GM12865 (cell line): ENCODE results near the gene CA5B.

ENCODE experiments used
- DNase-seq: peaks from one replicate; pipeline ENCODE4 v3.0.0; 2010; ENCODE audit warnings: low read depth
- H3K4me3 ChIP-seq: 2 replicates; pipeline ENCODE4 v1.5.1; 2011; ENCODE audit warnings: mild to moderate bottlenecking, low read depth, low read length, control low read depth
- TF ChIP-seq, protein P1 (sequence below): IDR thresholded peaks from 2 replicates; pipeline ENCODE4 v1.5.1; 2011; ENCODE audit warnings: low read length, control low read depth, low read depth, inconsistent platforms; ENCODE audit not compliant: insufficient read depth; ENCODE audit errors: missing control alignments

Gene CA5B

DNA sequence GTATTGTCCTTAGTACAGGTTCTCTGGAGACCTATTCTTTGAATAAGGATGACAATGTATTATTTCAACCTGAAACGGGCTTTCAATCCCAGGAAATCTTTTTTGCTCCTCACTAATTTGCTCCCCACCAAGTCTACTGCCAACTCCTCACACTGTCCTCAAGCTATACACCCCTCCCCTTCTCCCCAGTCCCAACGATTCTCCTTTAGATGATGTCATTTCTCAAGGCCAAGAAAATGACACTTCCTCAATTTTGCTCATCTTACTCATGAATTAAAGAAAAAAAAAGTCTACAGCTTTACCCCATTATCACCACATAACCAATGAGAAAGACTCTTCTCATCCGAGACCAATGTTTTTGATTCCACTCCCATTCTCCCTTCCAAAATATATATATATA, 96.0 kb downstream of the CA5B start:
- TF ChIP-seq, protein P1, sequence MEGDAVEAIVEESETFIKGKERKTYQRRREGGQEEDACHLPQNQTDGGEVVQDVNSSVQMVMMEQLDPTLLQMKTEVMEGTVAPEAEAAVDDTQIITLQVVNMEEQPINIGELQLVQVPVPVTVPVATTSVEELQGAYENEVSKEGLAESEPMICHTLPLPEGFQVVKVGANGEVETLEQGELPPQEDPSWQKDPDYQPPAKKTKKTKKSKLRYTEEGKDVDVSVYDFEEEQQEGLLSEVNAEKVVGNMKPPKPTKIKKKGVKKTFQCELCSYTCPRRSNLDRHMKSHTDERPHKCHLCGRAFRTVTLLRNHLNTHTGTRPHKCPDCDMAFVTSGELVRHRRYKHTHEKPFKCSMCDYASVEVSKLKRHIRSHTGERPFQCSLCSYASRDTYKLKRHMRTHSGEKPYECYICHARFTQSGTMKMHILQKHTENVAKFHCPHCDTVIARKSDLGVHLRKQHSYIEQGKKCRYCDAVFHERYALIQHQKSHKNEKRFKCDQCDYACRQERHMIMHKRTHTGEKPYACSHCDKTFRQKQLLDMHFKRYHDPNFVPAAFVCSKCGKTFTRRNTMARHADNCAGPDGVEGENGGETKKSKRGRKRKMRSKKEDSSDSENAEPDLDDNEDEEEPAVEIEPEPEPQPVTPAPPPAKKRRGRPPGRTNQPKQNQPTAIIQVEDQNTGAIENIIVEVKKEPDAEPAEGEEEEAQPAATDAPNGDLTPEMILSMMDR = no peak
- no peak for DNase-seq
- H3K4me3 ChIP-seq = no peak overlapping the region

DNA sequence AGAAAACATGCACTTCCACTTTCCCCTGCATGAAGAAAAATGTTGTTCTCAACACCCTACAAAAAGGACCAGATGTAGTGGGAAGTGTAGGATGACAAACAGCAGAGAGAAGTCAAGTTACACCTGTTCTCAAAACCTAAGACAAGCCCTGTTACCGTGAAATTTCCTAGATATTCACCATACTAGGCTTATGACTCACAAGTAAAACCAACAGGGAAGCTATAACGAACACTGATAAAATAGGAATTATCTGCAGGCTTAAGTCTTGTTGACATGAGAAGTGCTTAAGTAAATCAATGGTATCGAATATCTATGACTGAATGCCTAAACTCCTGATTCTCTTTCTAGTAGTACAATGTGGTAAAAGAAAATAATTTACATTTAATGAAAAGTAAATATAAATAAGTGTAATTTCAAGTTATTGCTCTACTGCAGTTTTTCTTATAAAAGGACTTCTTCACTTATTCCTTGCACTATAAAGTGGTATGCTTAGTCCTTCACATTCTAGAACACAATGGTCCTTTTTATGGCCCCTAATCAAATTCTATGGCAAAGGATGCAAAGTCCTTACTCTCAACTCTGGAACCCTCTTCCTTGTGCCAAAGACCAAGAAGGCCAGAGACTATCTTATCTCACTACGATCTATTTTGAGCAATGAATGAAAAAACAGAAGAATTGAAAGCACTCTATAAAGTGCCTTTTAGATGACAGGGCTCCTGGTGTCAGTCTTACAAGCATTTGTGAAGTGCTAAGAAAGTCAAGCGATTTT, 96.9 kb downstream of the CA5B start:
- no peak for DNase-seq
- TF ChIP-seq, protein P1 = no peak
- H3K4me3 ChIP-seq = no peak overlapping the region
